ENCODE data around the gene IFITM5. TPM values are rescaled to one million over a fixed set of nuclear protein-coding genes. Genes with fewer than 3 reads are reported as not detected.

IFITM5 gene
- total RNA-seq, 2 donors from 2014 or later: not detected

Other genes starting within 250 kb of the IFITM5 start
- gene SCGB1C1, start 106.4 kb downstream of the IFITM5 start, total RNA-seq: not detected
- 10 to 100 TPM; 32.5 to 84.3 TPM for gene BET1L, start 92.1 kb downstream of the IFITM5 start, total RNA-seq
- gene RIC8A, start 91.8 kb downstream of the IFITM5 start, total RNA-seq: 100 to 1,000 TPM; 118 to 139 TPM
- 10 to 100 TPM; 16.5 to 48.5 TPM for gene SIRT3, start 63.2 kb downstream of the IFITM5 start, total RNA-seq
- gene PSMD13, start 62.5 kb downstream of the IFITM5 start, total RNA-seq: 100 to 1,000 TPM; 153 to 211 TPM
- 1 to 10 TPM in 1 of 2 donors, under 1 TPM in 1; 0.43 to 2.2 TPM for gene NLRP6, start 21.1 kb downstream of the IFITM5 start, total RNA-seq
- 100 to 1,000 TPM in 1 of 2 donors, 10 to 100 TPM in 1; 31.7 to 196 TPM for gene PGGHG, start 10.4 kb downstream of the IFITM5 start, total RNA-seq
- gene IFITM2, start 8.3 kb upstream of the IFITM5 start, total RNA-seq: 100 to 1,000 TPM; 187 to 261 TPM
- 10 to 100 TPM; 95.7 to 97.1 TPM for gene IFITM1, start 14.5 kb upstream of the IFITM5 start, total RNA-seq
- gene IFITM3, start 21.3 kb upstream of the IFITM5 start, total RNA-seq: 10 to 100 TPM in 1 of 2 donors, 1 to 10 TPM in 1; 2.7 to 26.0 TPM
- 1 to 10 TPM; 1.4 to 9.4 TPM for gene B4GALNT4, start 70.0 kb upstream of the IFITM5 start, total RNA-seq
- not detected for gene PKP3, start 94.7 kb upstream of the IFITM5 start, total RNA-seq
- gene SIGIRR, start 115.5 kb upstream of the IFITM5 start, total RNA-seq: 10 to 100 TPM; 49.5 to 55.7 TPM
- 100 to 1,000 TPM in 1 of 2 donors, 10 to 100 TPM in 1; 36.0 to 119 TPM for gene ANO9, start 142.5 kb upstream of the IFITM5 start, total RNA-seq
- 10 to 100 TPM; 24.1 to 28.0 TPM for gene PTDSS2, start 150.8 kb upstream of the IFITM5 start, total RNA-seq
- 100 to 1,000 TPM in 1 of 2 donors, 10 to 100 TPM in 1; 88.4 to 126 TPM for gene RNH1, start 207.7 kb upstream of the IFITM5 start, total RNA-seq
- 10 to 100 TPM; 29.5 to 73.2 TPM for gene HRAS, start 236.1 kb upstream of the IFITM5 start, total RNA-seq
- 1 to 10 TPM; 1.1 to 4.4 TPM for gene LRRC56, start 238.0 kb upstream of the IFITM5 start, total RNA-seq

Data from activated T-helper 17 cell treated with anti-CD3 and anti-CD28 coated beads, Interleukin-2, amount 50 U/mL, for 72 hours (primary cell).